HUES48 (cell line): Measurements from ENCODE around the gene FEN1.

Experiments used
- H3K27ac ChIP-seq: one replicate; pipeline ENCODE4 v1.7.0; 2013; ENCODE audit warnings: low read depth, low read length, inconsistent platforms
- H3K27me3 ChIP-seq: 2 replicates; pipeline ENCODE4 v1.6.1; 2013; ENCODE audit warnings: mild to moderate bottlenecking, low read length; ENCODE audit not compliant: control insufficient read depth, insufficient read depth
- H3K36me3 ChIP-seq: 2 replicates; pipeline ENCODE4 v1.6.1; 2013; ENCODE audit warnings: low read length; ENCODE audit not compliant: control insufficient read depth, insufficient read depth
- H3K4me1 ChIP-seq: 2 replicates; pipeline ENCODE4 v1.6.1; 2013; ENCODE audit warnings: mild to moderate bottlenecking, low read length; ENCODE audit not compliant: control insufficient read depth, insufficient read depth
- H3K4me3 ChIP-seq: 2 replicates; pipeline ENCODE4 v1.5.1; 2013; ENCODE audit warnings: mild to moderate bottlenecking, low read depth, low read length
- H3K9ac ChIP-seq: 2 replicates; pipeline ENCODE4 v1.6.1; 2013; ENCODE audit warnings: mild to moderate bottlenecking, low read depth, low read length, moderate library complexity
- H3K9me3 ChIP-seq: 2 replicates; pipeline ENCODE4 v1.6.1; 2013; ENCODE audit warnings: low read length; ENCODE audit not compliant: control insufficient read depth, insufficient read depth

The FEN1 gene

GRCh38 chr11:61839742-61840141 lies 47.0 kb downstream of the FEN1 start:
- no peaks in the 10 kb centered on the region for H3K27me3 ChIP-seq
- H3K9me3 ChIP-seq = no peaks in the 10 kb centered on the region
- peaks cover 3% of the 10 kb centered on the region; the same call in 1 of the 2 replicates for H3K4me1 ChIP-seq
- peaks cover 77% of the 10 kb centered on the region for H3K36me3 ChIP-seq
- H3K4me3 ChIP-seq = no peak overlapping the region
- no peak overlapping the region for H3K9ac ChIP-seq
- no peak overlapping the region for H3K27ac ChIP-seq

GRCh38 chr11:61840371-61840770 lies 47.7 kb downstream of the FEN1 start:
- Histone ChIP-seq H3K36me3 (peaks cover 82% of the 10 kb centered on the region), H3K4me3 (no peak overlapping the region), H3K27ac (no peak overlapping the region), H3K9ac (no peak overlapping the region), H3K9me3 (no peaks in the 10 kb centered on the region), H3K27me3 (no peaks in the 10 kb centered on the region), H3K4me1 (no peaks in the 10 kb centered on the region)

GRCh38 chr11:61841636-61842527 lies 49.2 kb downstream of the FEN1 start:
- H3K9ac ChIP-seq = no peak overlapping the region
- H3K36me3 ChIP-seq = peaks cover 94% of the 10 kb centered on the region
- no peak overlapping the region for H3K27ac ChIP-seq
- no peaks in the 10 kb centered on the region for H3K9me3 ChIP-seq
- H3K27me3 ChIP-seq = no peaks in the 10 kb centered on the region
- no peaks in the 10 kb centered on the region for H3K4me1 ChIP-seq
- no peak overlapping the region for H3K4me3 ChIP-seq

GRCh38 chr11:61842528-61842820 lies 49.8 kb downstream of the FEN1 start:
- H3K27ac ChIP-seq = no peak overlapping the region
- H3K9ac ChIP-seq = no peak overlapping the region

GRCh38 chr11:61844909-61845565 lies 52.3 kb downstream of the FEN1 start:
- Histone ChIP-seq H3K36me3 (peaks cover 94% of the 10 kb centered on the region), H3K27me3 (no peaks in the 10 kb centered on the region), H3K4me1 (no peaks in the 10 kb centered on the region), H3K27ac (no peak overlapping the region), H3K9me3 (no peaks in the 10 kb centered on the region), H3K4me3 (no peak overlapping the region), H3K9ac (no peak overlapping the region)

More at GRCh38 chr11:61842528-61842820, 49.8 kb downstream of the FEN1 start:
- Histone ChIP-seq H3K36me3 (peaks cover 92% of the 10 kb centered on the region), H3K27me3 (no peaks in the 10 kb centered on the region), H3K4me1 (no peaks in the 10 kb centered on the region), H3K4me3 (no peak overlapping the region), H3K9me3 (no peaks in the 10 kb centered on the region)

GRCh38 chr11:61846362-61847020 lies 53.8 kb downstream of the FEN1 start:
- Histone ChIP-seq H3K27me3 (no peaks in the 10 kb centered on the region), H3K36me3 (peaks cover 94% of the 10 kb centered on the region), H3K4me3 (no peak overlapping the region), H3K4me1 (no peaks in the 10 kb centered on the region), H3K27ac (no peak overlapping the region), H3K9ac (no peak overlapping the region), H3K9me3 (no peaks in the 10 kb centered on the region)
